Urothelium cell line (cell line): ENCODE measurements around the gene ASIC5.
"Not testable (repeated sequence)": the region's sequence is repeated elsewhere in the genome, so short reads cannot be mapped to it uniquely, and the experiment has no call there.

ENCODE experiments used
- DNase-seq: peaks from one replicate; pipeline ENCODE4 v3.0.0; 2011; ENCODE audit warnings: low spot score, mixed read lengths
- FAIRE-seq: peaks from 2 replicates; lab custom pipeline; 2011; peaks lifted over from hg19 to GRCh38; lab: Jason Lieb, UNC

Gene ASIC5

GRCh38 chr4:155802190-155802959 is 63.7 kb downstream of the ASIC5 start:
- FAIRE-seq (no peak), DNase-seq (no peak)

GRCh38 chr4:155800685-155801343 is 65.3 kb downstream of the ASIC5 start:
- DNase-seq (no peak), FAIRE-seq (no peak)

DNA sequence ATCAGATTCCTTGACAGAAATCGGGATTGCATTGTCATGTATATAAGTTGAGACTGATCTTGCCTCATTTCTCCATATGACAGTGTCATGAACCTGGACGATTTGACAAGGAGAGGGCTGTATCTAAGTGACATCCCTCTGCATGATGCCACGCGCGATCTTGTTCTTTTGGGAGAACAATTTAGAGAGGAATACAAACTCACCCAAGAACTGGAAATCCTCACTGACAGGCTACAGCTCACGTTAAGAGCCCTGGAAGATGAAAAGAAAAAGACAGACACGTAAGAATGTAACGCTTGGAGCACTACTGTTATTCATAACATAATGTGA is 66.3 kb downstream of the ASIC5 start:
- FAIRE-seq, result no peak

DNA sequence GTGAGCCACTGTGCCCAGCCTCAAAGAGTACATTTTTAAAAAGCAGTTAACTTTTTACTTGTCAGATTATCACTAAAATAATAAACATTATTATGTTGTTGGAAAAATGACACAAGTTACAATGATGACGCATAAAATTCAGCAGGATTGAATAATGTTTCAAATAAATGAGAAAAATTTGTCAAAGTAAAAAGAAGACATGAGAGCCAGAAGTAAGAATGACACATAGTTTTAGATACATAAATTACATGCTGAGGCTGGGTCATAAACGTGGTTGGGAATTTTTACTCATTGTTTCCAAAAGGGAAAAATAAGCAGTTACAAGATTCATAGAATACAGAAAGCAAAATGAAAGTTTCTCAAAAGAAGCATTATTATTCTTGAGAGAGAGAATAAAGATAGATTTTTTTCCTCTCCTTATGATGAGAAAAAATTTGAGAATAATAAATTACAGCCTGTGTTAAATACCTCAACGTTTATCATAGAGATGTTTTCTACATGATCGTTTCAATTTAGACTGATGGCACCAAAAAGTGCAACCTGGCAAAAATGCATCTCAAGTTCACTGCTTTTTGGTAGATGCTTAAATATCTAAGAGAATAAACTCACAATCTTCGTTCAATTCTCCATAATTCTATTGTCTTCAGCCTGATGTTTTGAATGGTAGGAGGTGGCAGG is 66.8 kb downstream of the ASIC5 start:
- FAIRE-seq (no peak), DNase-seq (no peak)

More for the DNA sequence above, 66.3 kb downstream of the ASIC5 start:
- DNase-seq, result no peak

DNA sequence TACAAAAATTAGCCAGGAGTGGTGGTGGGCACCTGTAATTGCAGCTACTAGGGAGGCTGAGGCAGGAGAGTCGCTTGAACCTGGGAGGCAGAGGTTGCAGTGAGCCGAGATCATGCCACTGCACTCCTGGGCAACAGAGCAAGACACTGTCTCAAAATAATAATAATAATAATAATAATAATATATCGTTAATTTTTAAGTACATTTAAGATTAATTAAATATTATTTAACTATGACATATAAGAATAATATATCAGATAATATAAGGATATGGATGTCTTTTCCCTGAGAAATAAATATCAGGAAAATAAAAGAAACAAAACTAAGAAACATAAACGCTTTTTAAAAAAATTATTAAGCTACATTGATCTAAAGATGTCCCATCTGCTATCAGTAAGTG is 68.5 kb downstream of the ASIC5 start:
- not testable (repeated sequence) for DNase-seq, FAIRE-seq

GRCh38 chr4:155795991-155796390 is 70.1 kb downstream of the ASIC5 start:
- DNase-seq (peak; percentile 25), FAIRE-seq (no peak)

DNA sequence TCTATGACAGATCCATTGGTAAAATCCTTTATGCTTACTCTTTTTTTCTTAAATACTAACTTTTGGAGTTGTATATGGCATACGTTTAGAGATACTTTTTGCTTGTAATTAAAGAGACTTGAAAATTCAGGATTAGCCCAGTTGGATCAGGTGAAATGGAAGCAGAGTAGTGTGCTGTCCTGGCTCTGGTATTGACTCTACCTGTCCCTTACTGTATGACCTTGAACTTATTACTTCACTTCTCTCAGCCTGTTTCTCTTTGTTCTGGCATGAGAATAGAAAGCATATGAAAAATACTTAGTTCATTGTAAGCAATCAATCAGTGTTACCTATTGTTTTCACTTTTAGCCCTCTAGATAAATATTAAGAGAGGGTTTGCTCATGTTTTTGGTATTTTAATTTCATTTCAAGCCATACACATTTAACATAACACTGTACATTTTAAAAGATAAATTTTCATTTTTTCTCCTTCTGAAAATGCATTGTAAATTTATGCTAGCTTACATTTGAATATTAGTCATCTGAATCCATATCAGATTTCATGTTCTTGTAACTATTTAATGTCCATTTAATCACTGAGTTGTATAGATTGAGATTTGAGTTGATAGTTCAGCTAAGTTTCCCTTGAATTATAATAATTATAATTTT is 71.4 kb downstream of the ASIC5 start:
- FAIRE-seq (no peak), DNase-seq (no peak)

DNA sequence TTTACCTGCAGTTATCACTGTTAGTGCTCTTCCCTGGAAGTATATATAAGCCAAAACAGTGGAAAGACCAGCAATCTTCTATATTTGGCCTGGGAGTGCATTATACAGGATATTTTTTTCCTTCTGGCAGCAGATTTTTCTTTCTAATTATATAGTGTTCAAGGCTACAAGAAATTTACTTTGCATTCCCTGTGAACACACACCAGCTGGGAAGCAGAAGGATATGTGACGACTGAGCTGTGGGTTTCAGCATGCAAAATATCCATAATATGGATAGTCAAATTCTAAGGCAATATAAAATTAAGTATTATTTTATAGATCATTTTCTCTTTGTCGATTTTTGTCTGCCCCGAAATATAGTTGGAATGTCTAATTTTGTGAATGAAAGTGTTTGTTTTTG is 76.1 kb downstream of the ASIC5 start:
- no peak for FAIRE-seq
- no peak for DNase-seq

DNA sequence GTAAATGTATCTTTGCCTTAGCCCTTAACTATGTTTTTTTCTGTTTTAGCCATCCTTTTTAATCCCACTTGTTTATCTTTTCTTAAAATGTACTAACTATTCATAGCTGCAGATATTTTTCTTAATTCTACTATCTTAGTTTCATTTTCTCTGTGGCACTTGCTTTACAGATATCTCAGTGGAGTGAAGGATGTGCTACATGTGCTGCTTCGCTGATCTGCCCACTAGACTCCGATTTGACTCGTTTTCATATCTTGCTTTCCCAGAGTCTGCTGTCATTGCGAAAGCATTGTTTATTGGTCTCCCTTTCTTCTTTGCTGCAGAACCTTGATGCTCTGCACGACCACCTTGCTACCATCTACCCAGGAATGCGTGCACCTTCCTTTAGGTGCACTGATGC is 76.7 kb downstream of the ASIC5 start:
- FAIRE-seq, result no peak

DNA sequence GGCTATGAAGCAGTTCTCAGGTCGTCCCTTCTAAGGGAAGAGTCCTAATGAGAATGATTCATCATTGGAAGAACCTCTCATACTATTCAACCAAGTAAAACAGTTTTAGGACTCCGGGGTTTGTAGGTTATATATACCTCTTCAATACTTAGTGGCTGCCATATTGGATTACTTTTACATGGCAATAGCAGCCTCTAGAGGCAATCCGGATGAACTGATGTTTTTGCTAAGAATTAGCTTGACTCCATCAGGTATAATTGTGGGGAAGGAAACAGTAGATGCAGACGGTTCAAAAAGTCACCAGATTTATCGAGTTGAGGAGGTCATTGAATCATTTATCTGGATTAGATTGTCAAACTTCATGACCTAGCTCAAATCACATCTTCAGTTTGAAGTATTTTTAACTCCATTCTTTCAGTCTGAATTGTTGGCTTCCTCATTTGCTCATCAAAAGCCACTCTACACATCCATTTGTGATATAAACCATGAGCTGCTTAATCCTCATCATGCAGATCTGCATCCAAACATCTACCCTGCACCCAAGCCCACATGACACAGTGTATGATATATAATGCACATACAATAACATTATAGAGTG is 78.9 kb downstream of the ASIC5 start:
- FAIRE-seq (no peak), DNase-seq (peak; percentile 33)

More for the DNA sequence above, 76.7 kb downstream of the ASIC5 start:
- no peak for DNase-seq

DNA sequence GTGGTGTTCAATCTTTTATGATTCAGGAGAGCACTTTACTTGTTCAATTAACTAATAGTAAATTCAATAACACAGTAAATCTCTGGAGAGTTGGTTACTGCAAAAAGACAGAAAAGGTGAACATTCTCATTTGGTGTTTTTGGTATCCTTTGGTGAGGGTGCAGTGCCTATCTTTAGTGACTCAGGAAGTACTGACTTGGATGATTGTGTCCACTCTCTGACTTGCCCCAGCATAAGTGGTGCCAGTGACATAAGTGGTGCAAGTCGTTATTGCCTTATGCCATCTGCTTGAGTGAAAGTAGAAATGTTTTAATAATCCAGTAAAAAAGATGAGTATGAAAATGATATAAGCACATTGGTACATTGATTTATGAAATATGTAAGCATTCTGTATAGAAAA is 80.2 kb downstream of the ASIC5 start:
- no peak for FAIRE-seq

DNA sequence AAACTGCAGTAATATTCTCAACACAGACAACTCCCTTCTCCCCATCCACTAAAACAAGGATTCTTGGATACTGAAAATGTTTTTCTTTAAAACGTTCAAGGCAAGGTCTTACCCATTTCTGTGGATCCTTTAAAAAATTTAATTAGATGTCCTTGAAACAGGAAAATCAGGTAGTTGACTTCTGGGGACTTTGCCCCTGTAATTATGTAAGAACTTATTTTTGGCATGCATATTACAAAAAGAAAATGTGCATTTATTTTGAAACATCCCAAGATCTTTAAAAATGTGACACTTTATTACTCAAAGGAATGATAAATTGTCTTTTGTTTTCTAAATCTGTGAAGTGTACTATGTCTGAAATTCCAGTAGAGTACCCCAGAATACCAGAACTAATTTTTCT is 81.4 kb downstream of the ASIC5 start:
- DNase-seq, result no peak
- no peak for FAIRE-seq

More for the DNA sequence above, 80.2 kb downstream of the ASIC5 start:
- DNase-seq, result no peak

- FAIRE-seq, result no peak
Observed at GRCh38 chr4:155781249-155781831, 84.7 kb downstream of the ASIC5 start.

GRCh38 chr4:155780775-155781174 is 85.3 kb downstream of the ASIC5 start:
- FAIRE-seq, result no peak
- DNase-seq, result no peak

More at GRCh38 chr4:155781249-155781831, 84.7 kb downstream of the ASIC5 start:
- no peak for DNase-seq
